AG09309 (cell line): ENCODE measurements around the gene HOXC6.

ENCODE experiments used
- DNase-seq: peaks from one replicate; pipeline ENCODE4 v3.0.0-alpha.2; 2010; ENCODE audit warnings: low read depth
- H3K4me3 ChIP-seq: 2 replicates; pipeline ENCODE4 v1.5.1; 2011; ENCODE audit warnings: mild to moderate bottlenecking, low read depth, low read length, moderate library complexity; ENCODE audit not compliant: control insufficient read depth
- TF ChIP-seq, protein P1 (sequence below): IDR thresholded peaks from 2 replicates; pipeline ENCODE4 v1.5.1; 2011; ENCODE audit warnings: mild to moderate bottlenecking, low read depth, low read length, inconsistent platforms; ENCODE audit not compliant: insufficient read depth, control insufficient read depth; ENCODE audit errors: missing control alignments

HOXC6 gene

GRCh38 chr12:54028314-54029201 is at the start of gene HOXC6:
TSS of gene HOXC6 (plus strand) at chr12:54028440. CDS start at chr12:54028522, 82 bp downstream.
- no peak for DNase-seq
- TF ChIP-seq, protein P1, sequence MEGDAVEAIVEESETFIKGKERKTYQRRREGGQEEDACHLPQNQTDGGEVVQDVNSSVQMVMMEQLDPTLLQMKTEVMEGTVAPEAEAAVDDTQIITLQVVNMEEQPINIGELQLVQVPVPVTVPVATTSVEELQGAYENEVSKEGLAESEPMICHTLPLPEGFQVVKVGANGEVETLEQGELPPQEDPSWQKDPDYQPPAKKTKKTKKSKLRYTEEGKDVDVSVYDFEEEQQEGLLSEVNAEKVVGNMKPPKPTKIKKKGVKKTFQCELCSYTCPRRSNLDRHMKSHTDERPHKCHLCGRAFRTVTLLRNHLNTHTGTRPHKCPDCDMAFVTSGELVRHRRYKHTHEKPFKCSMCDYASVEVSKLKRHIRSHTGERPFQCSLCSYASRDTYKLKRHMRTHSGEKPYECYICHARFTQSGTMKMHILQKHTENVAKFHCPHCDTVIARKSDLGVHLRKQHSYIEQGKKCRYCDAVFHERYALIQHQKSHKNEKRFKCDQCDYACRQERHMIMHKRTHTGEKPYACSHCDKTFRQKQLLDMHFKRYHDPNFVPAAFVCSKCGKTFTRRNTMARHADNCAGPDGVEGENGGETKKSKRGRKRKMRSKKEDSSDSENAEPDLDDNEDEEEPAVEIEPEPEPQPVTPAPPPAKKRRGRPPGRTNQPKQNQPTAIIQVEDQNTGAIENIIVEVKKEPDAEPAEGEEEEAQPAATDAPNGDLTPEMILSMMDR, result no peak
- H3K4me3 ChIP-seq, result no peak within 1 kb of the TSS

DNA sequence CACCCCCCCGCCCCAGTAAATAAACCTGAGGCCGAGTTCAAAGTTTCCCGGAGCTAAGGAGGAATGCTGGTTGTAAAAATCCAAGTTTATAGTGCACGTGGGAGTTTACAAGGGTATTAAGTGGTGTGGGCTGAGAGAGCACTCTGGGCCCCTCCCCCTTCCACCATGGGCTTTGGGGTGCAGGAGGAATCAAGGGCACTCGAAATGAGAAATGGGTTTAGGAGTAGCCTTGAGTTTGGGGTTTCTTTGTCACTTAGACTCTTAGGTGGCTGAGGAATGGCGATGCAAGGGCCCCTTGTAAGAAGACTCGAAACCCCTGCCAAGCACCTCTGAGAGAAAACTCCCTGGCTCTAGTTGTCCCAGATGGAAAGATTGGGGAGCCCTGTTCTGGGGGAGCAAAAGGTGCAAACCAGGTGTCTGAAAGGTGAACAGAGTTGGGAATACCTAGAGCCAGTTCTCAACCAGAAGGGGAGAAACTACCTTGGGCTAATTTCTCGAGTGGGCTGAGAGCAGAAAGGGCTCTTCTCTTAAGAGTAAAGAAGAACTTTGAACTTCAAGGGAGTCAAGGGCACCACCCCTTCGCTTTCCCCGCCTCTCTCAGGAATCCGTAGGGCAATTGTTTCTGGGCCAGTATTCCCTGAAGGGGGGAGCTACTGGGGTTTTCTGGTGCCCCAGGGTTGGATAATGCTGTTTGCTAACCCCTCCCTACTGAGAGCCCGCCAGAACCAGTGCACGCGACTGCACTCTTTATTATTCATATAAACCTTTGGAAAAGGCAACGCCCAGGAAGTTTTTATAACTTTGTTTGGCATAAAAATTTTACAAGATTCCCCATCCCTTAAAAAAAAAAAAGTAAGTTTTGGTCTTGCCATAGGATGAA is 49.5 kb upstream of the HOXC6 start:
- DNase-seq, result no peak
- TF ChIP-seq, protein P1, result no peak
- H3K4me3 ChIP-seq, result no peak overlapping the region

GRCh38 chr12:53980104-53980801 is 48.0 kb upstream of the HOXC6 start:
- peak overlapping the region; percentile 12 for H3K4me3 ChIP-seq
- no peak for DNase-seq
- TF ChIP-seq, protein P1, result no peak

GRCh38 chr12:53980802-53981496 is 47.3 kb upstream of the HOXC6 start:
- TF ChIP-seq, protein P1, result no peak
- peak overlapping the region; percentile 12 for H3K4me3 ChIP-seq

GRCh38 chr12:53981634-53982565 is 46.3 kb upstream of the HOXC6 start:
- TF ChIP-seq, protein P1, result no peak
- DNase-seq, result no peak
- peak overlapping the region; percentile 35 for H3K4me3 ChIP-seq

More at GRCh38 chr12:53980802-53981496, 47.3 kb upstream of the HOXC6 start:
- DNase-seq, result no peak
